ENCODE data around the gene RNU6-9. TPM values are rescaled to one million over a fixed set of nuclear protein-coding genes. Genes with fewer than 3 reads are reported as not detected.

RNU6-9 gene
- total and polyA plus RNA-seq, 2 of the 13 experiments (the other 11 are each of a cell fraction or from before 2014, with no cell fraction given) = under 0.01 TPM; not detected in 1

DNA sequence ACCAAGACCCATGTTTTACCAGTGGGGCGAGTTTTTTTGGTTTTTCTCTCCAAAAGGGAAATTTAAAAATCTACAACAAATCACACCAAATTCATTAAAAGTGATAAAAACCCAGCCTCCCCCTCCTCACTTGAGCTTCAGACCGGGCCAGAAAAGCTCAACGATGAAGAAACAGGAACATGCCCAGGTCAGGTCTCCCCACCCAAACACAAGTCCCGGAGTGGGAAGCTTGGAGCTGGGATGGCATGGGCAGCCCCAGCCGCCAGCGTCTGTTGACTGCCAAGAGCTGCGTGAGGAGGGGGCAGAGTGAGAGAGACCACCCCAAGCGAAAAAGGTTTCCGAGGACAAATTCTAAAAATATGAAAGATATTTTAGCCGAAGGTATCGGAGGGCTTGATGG, 3.7 kb downstream of the RNU6-9 start:
- H3K36me3 ChIP-seq (replicated peaks in 1 of 2; ENCODE audit: control insufficient read depth in 1 of 2, insufficient read depth in 2 of 2, low read length in 2 of 2) = peaks cover 5 to 15% of the 10 kb centered on the region in 2 experiments; a peak in 4 of 5 replicates

GRCh38 chr19:897442-898039, 4.3 kb downstream of the RNU6-9 start:
- FAIRE-seq (no peak), ATAC-seq (peak; percentile 60), DNase-seq (ENCODE audit: low spot score) (no peak)
- POLR2A ChIA-PET = interaction anchor here (0.6 to 0.8 kb wide), 3 partner anchors 12 to 27 kb away, joined by 3 to 4 read pairs (median 3); no protein-coding TSS in a partner anchor
- Histone ChIP-seq H3K4me1 (ENCODE audit: insufficient read depth, low read length) (no peaks in the 10 kb centered on the region), H4K20me1 (ENCODE audit: insufficient read depth, low read length) (no peaks in the 10 kb centered on the region), H3K36me3 (replicated peaks in 1 of 2; ENCODE audit: control insufficient read depth in 1 of 2, insufficient read depth in 2 of 2, low read length in 2 of 2) (peaks cover 5 to 15% of the 10 kb centered on the region in 2 experiments; a peak in 4 of 5 replicates), H3K27ac (ENCODE audit: extremely low read length, insufficient read depth, low read length) (no peak overlapping the region), H3K4me3 (replicated peaks in 1 of 3; ENCODE audit: insufficient read depth in 1 of 3, low read depth in 2 of 3, low read length in 3 of 3) (no peak overlapping the region), H3K27me3 (ENCODE audit: control insufficient read depth in 1 of 2, insufficient read depth in 2 of 2, low read length in 2 of 2) (no peaks in the 10 kb centered on the region), H3K9ac (ENCODE audit: insufficient read depth, low read depth, low read length) (no peak overlapping the region), H3K4me2 (ENCODE audit: low read depth, low read length) (no peak overlapping the region), H3K79me2 (ENCODE audit: insufficient read depth, low read length) (peaks cover under 1% of the 10 kb centered on the region), H3K9me3 (ENCODE audit: low read length) (no peaks in the 10 kb centered on the region), H2AFZ (ENCODE audit: low read length) (no peak overlapping the region)
- CTCF ChIA-PET (ENCODE audit: low intra/inter-chr PET ratio, low total read pairs) = no interaction called here
- intact Hi-C loops (cut with micrococcal nuclease; ENCODE audit: unreplicated experiment) (no loop called here), in situ Hi-C loops (cut with HindIII; ENCODE audit: extremely low pct_ligation_motif_present, low pct_unique_long_range_greater_than_20kb) (no loop called here)
- TF ChIP-seq RBFOX2 (IDR thresholded peaks at IDR 0.05; ENCODE audit: low read depth, low read length) (peak; percentile 65), AGO2 (optimal IDR thresholded peaks at IDR 0.05; ENCODE audit: low read depth, low read length) (peak; percentile 44), SP1 (IDR thresholded peaks at IDR 0.05) (no peak), SP1 (CRISPR knock-in tag; IDR thresholded peaks at IDR 0.05) (no peak), STAG1 (CRISPR knock-in tag; IDR thresholded peaks at IDR 0.05) (0 out of 2 replicates have a peak, but pooled peaks have one; percentile 14)
- TF ChIP-seq, protein P1, sequence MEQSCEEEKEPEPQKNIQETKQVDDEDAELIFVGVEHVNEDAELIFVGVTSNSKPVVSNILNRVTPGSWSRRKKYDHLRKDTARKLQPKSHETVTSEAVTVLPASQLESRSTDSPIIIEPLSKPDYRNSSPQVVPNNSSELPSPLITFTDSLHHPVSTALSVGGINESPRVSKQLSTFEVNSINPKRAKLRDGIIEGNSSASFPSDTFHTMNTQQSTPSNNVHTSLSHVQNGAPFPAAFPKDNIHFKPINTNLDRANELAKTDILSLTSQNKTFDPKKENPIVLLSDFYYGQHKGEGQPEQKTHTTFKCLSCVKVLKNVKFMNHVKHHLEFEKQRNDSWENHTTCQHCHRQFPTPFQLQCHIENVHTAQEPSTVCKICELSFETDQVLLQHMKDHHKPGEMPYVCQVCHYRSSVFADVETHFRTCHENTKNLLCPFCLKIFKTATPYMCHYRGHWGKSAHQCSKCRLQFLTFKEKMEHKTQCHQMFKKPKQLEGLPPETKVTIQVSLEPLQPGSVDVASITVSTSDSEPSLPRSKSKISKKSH (CRISPR knock-in tag; IDR thresholded peaks at IDR 0.05; ENCODE audit: borderline replicate concordance) = no peak
- TF ChIP-seq, protein P2, sequence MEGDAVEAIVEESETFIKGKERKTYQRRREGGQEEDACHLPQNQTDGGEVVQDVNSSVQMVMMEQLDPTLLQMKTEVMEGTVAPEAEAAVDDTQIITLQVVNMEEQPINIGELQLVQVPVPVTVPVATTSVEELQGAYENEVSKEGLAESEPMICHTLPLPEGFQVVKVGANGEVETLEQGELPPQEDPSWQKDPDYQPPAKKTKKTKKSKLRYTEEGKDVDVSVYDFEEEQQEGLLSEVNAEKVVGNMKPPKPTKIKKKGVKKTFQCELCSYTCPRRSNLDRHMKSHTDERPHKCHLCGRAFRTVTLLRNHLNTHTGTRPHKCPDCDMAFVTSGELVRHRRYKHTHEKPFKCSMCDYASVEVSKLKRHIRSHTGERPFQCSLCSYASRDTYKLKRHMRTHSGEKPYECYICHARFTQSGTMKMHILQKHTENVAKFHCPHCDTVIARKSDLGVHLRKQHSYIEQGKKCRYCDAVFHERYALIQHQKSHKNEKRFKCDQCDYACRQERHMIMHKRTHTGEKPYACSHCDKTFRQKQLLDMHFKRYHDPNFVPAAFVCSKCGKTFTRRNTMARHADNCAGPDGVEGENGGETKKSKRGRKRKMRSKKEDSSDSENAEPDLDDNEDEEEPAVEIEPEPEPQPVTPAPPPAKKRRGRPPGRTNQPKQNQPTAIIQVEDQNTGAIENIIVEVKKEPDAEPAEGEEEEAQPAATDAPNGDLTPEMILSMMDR (CRISPR knock-in tag; IDR thresholded peaks at IDR 0.05) = peak; percentile 23
- 92% methylated on average over 12 of the region's 26 CpGs for WGBS (ENCODE audit: low lambda C conversion rate)
- no TSS peak for BruUV-seq (replicated peaks)

More for the DNA sequence above, 3.7 kb downstream of the RNU6-9 start:
- intact Hi-C loops (cut with micrococcal nuclease; ENCODE audit: unreplicated experiment) (no loop called here), in situ Hi-C loops (cut with HindIII; ENCODE audit: extremely low pct_ligation_motif_present, low pct_unique_long_range_greater_than_20kb) (no loop called here)
- TSS peak; percentile 64 for BruUV-seq (replicated peaks)
- FAIRE-seq (no peak), ATAC-seq (no peak), DNase-seq (ENCODE audit: low spot score) (no peak)
- H3K79me2 ChIP-seq (ENCODE audit: insufficient read depth, low read length) = peaks cover 6% of the 10 kb centered on the region
- CTCF ChIA-PET (ENCODE audit: low intra/inter-chr PET ratio, low total read pairs) = no interaction called here
- no peak overlapping the region for H3K4me2 ChIP-seq (ENCODE audit: low read depth, low read length)
- no peaks in the 10 kb centered on the region for H3K27me3 ChIP-seq (ENCODE audit: control insufficient read depth in 1 of 2, insufficient read depth in 2 of 2, low read length in 2 of 2)
- no peak overlapping the region for H2AFZ ChIP-seq (ENCODE audit: low read length)
- no peaks in the 10 kb centered on the region for H3K9me3 ChIP-seq (ENCODE audit: low read length)
- no peaks in the 10 kb centered on the region for H3K4me1 ChIP-seq (ENCODE audit: insufficient read depth, low read length)
- POLR2A ChIA-PET = no interaction called here
- H3K27ac ChIP-seq (ENCODE audit: extremely low read length, insufficient read depth, low read length) = no peak overlapping the region
- no peak for TF ChIP-seq ZNF549 (CRISPR knock-in tag; IDR thresholded peaks at IDR 0.05)
- TF ChIP-seq RCOR2 (CRISPR knock-in tag; IDR thresholded peaks at IDR 0.05) = no peak
- no peak overlapping the region for H3K4me3 ChIP-seq (replicated peaks in 1 of 3; ENCODE audit: insufficient read depth in 1 of 3, low read depth in 2 of 3, low read length in 3 of 3)
- H4K20me1 ChIP-seq (ENCODE audit: insufficient read depth, low read length) = no peaks in the 10 kb centered on the region
- 94% methylated on average over 11 of the region's 11 CpGs for WGBS (ENCODE audit: low lambda C conversion rate)
- no peak overlapping the region for H3K9ac ChIP-seq (ENCODE audit: insufficient read depth, low read depth, low read length)

All from HepG2 (cell line).